ENCODE data around the gene PDZRN3. TPM values are rescaled to one million over a fixed set of nuclear protein-coding genes. Genes with fewer than 3 reads are reported as not detected.

The PDZRN3 gene
- polyA plus RNA-seq, 2 of the 4 experiments (the other 2 are of a cell fraction) = not detected

DNA sequence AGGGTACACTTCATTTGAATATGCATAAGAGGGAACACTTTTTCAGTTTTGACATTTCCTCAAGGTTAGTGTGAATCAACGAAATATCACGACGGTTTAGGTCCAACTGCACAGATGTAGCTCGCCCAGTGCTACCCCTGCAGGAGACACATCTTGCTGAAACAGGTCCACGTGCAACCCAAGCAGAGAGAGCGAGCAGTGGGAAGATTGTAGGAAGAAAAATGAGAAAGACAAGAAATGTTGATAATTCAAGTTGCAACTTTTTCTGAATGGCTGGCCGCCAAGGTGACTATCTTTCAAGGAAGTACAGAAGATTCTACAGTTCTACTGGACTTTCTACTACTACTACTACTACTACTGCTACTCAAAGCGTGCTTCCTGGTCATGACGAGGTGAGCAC is 231.7 kb downstream of the PDZRN3 start:
- H3K4me1 ChIP-seq = no peaks in the 10 kb centered on the region
- no peak for TF ChIP-seq FOXS1 (CRISPR knock-in tag; IDR thresholded peaks at IDR 0.05)
- TF ChIP-seq CHD2 (IDR thresholded peaks at IDR 0.05; ENCODE audit: low read length, partially characterized antibody) = no peak
- TF ChIP-seq, protein P1, sequence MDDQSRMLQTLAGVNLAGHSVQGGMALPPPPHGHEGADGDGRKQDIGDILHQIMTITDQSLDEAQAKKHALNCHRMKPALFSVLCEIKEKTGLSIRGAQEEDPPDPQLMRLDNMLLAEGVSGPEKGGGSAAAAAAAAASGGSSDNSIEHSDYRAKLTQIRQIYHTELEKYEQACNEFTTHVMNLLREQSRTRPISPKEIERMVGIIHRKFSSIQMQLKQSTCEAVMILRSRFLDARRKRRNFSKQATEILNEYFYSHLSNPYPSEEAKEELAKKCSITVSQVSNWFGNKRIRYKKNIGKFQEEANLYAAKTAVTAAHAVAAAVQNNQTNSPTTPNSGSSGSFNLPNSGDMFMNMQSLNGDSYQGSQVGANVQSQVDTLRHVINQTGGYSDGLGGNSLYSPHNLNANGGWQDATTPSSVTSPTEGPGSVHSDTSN (IDR thresholded peaks at IDR 0.05) = no peak
- TF ChIP-seq EP300 (IDR thresholded peaks at IDR 0.05) = no peak
- no peak for TF ChIP-seq HEYL (CRISPR knock-in tag; IDR thresholded peaks at IDR 0.05)
- no peak for TF ChIP-seq CHD4 (IDR thresholded peaks at IDR 0.05; ENCODE audit: borderline replicate concordance)
- no peak for TF ChIP-seq POLR2AphosphoS2 (conservative IDR thresholded peaks at IDR 0.05; ENCODE audit: low read length)
- TF ChIP-seq RARB (CRISPR knock-in tag; IDR thresholded peaks at IDR 0.05) = no peak
- no peak for TF ChIP-seq ESRRA (IDR thresholded peaks at IDR 0.05; ENCODE audit: borderline replicate concordance, low read length)
- no peak for TF ChIP-seq NPAS2 (CRISPR knock-in tag; IDR thresholded peaks at IDR 0.05; ENCODE audit: borderline replicate concordance)
- TF ChIP-seq CEBPB (IDR thresholded peaks at IDR 0.05) = no peak
- TF ChIP-seq JUNB (IDR thresholded peaks at IDR 0.05) = no peak
- TF ChIP-seq, protein P2, sequence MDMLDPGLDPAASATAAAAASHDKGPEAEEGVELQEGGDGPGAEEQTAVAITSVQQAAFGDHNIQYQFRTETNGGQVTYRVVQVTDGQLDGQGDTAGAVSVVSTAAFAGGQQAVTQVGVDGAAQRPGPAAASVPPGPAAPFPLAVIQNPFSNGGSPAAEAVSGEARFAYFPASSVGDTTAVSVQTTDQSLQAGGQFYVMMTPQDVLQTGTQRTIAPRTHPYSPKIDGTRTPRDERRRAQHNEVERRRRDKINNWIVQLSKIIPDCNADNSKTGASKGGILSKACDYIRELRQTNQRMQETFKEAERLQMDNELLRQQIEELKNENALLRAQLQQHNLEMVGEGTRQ (IDR thresholded peaks at IDR 0.05) = no peak
- TF ChIP-seq KDM1A (IDR thresholded peaks at IDR 0.05; ENCODE audit: low read depth) = no peak
- TF ChIP-seq MAZ (IDR thresholded peaks at IDR 0.05; ENCODE audit: borderline replicate concordance, low read depth, low read length) = no peak
- TF ChIP-seq, protein P3, sequence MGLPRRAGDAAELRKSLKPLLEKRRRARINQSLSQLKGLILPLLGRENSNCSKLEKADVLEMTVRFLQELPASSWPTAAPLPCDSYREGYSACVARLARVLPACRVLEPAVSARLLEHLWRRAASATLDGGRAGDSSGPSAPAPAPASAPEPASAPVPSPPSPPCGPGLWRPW (IDR thresholded peaks at IDR 0.05) = no peak
- H3K4me3 ChIP-seq = no peak overlapping the region
- DNase-seq (ENCODE audit: low read depth in 1 of 2, low spot score in 1 of 2) (no peak), ATAC-seq (no peak), FAIRE-seq (no peak)
- no peaks in the 10 kb centered on the region for H3K9me3 ChIP-seq
- ChIA-PET CTCF (no interaction called here), POLR2A (no interaction called here)
- no peak overlapping the region for H3K27ac ChIP-seq
- no peak overlapping the region for H3K4me2 ChIP-seq
- 9% methylated on average over 9 of the region's 9 CpGs for WGBS (ENCODE audit: missing lambda C conversion rate)

DNA sequence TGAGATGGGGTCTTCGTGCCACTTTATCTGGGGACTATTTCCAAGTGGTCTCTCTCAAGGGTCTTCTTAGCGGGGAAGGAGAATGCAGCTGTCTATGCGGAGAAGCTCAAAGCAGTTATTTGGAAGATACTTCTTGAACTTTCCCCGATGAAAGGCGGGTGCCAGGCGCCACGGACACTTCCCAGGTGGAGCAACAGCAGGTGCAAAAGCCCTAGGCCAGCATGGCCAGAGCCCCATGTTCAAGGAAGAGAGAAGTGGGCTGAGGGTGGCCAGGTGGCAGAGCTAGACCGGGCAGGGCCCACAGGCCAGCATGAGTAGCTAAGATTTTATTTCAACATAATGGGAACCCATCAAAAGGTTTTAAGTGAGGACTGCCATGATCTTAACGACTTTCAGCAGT is 232.8 kb downstream of the PDZRN3 start:
- ATAC-seq = no peak
- Histone ChIP-seq H3K4me2 (no peak overlapping the region), H3K27ac (no peak overlapping the region), H3K4me1 (no peaks in the 10 kb centered on the region), H3K4me3 (no peak overlapping the region), H3K9me3 (no peaks in the 10 kb centered on the region)
- ChIA-PET CTCF (no interaction called here), POLR2A (no interaction called here)
- DNase-seq (ENCODE audit: low read depth in 1 of 2, low spot score in 1 of 2) = no peak
- FAIRE-seq = no peak
- 14% methylated on average over 9 of the region's 9 CpGs for WGBS (ENCODE audit: missing lambda C conversion rate)
- no peak for TF ChIP-seq HOXB5 (CRISPR knock-in tag; IDR thresholded peaks at IDR 0.05)
- TF ChIP-seq MAFK (IDR thresholded peaks at IDR 0.05; ENCODE audit: partially characterized antibody) = no peak
- no peak for TF ChIP-seq BHLHE40 (IDR thresholded peaks at IDR 0.05; ENCODE audit: low read depth, low read length)
- no peak for TF ChIP-seq ZC3H11A (IDR thresholded peaks at IDR 0.05)
- TF ChIP-seq NPAS2 (CRISPR knock-in tag; IDR thresholded peaks at IDR 0.05; ENCODE audit: borderline replicate concordance) = no peak
- TF ChIP-seq CEBPB (IDR thresholded peaks at IDR 0.05) = no peak
- no peak for TF ChIP-seq ZFP36 (IDR thresholded peaks at IDR 0.05; ENCODE audit: borderline replicate concordance, partially characterized antibody)

DNA sequence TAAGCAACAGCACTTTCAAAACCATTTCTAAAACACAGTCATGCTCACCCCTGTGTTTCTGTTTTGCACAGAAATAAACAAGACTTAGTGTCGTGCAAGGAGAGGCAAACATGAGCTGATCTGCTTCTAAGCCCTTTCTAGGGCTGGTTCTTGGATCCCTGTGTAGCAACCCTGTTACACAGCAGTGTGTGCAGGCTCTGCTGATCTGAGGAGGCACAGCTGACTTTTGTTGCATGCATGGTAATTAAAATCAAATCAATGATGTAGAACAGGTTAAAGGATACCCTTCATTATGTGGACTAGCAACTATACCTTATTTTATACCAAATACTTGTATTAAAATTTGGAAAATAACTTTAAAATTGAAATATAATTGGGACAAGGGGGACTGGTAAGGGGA is 234.8 kb downstream of the PDZRN3 start:
- FAIRE-seq (no peak), DNase-seq (ENCODE audit: low read depth in 1 of 2, low spot score in 1 of 2) (no peak), ATAC-seq (no peak)
- Histone ChIP-seq H3K4me3 (no peak overlapping the region), H3K4me2 (no peak overlapping the region), H3K27ac (no peak overlapping the region), H3K4me1 (no peaks in the 10 kb centered on the region), H3K9me3 (no peaks in the 10 kb centered on the region)
- TF ChIP-seq, protein P1 (IDR thresholded peaks at IDR 0.05) = no peak
- TF ChIP-seq MAFK (IDR thresholded peaks at IDR 0.05; ENCODE audit: partially characterized antibody) (no peak), FOSB (CRISPR knock-in tag; IDR thresholded peaks at IDR 0.05) (no peak)
- TF ChIP-seq, protein P4, sequence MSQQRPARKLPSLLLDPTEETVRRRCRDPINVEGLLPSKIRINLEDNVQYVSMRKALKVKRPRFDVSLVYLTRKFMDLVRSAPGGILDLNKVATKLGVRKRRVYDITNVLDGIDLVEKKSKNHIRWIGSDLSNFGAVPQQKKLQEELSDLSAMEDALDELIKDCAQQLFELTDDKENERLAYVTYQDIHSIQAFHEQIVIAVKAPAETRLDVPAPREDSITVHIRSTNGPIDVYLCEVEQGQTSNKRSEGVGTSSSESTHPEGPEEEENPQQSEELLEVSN (IDR thresholded peaks at IDR 0.05; ENCODE audit: borderline replicate concordance, low read depth) = no peak
- TF ChIP-seq, protein P5, sequence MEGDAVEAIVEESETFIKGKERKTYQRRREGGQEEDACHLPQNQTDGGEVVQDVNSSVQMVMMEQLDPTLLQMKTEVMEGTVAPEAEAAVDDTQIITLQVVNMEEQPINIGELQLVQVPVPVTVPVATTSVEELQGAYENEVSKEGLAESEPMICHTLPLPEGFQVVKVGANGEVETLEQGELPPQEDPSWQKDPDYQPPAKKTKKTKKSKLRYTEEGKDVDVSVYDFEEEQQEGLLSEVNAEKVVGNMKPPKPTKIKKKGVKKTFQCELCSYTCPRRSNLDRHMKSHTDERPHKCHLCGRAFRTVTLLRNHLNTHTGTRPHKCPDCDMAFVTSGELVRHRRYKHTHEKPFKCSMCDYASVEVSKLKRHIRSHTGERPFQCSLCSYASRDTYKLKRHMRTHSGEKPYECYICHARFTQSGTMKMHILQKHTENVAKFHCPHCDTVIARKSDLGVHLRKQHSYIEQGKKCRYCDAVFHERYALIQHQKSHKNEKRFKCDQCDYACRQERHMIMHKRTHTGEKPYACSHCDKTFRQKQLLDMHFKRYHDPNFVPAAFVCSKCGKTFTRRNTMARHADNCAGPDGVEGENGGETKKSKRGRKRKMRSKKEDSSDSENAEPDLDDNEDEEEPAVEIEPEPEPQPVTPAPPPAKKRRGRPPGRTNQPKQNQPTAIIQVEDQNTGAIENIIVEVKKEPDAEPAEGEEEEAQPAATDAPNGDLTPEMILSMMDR (IDR thresholded peaks at IDR 0.05) = no peak
- ChIA-PET POLR2A (no interaction called here), CTCF (no interaction called here)
- WGBS (ENCODE audit: missing lambda C conversion rate) = 16% methylated on average over 1 of the region's 1 CpG
